SU-DHL-6 (cell line): Measurements from ENCODE around the gene SCAPER.

Source experiments
- H2AFZ ChIP-seq: fragments of 200-600 bp; sonication (generic); 2 replicates; pipeline ENCODE4 v1.6.1; 2014; ENCODE audit warnings: low read depth, mild to moderate bottlenecking, moderate library complexity, mixed read lengths, antibody characterized with exemption, low read length; ENCODE audit not compliant: severe bottlenecking
- H3F3A ChIP-seq: fragments of 200-600 bp; shearing (Covaris generic); 2 replicates; pipeline ENCODE4 v1.6.0; 2016; ENCODE audit warnings: antibody characterized with exemption, mild to moderate bottlenecking; ENCODE audit not compliant: insufficient read depth
- H3K27ac ChIP-seq: fragments of 200-600 bp; sonication (generic); 2 replicates; pipeline ENCODE4 v1.5.1; 2016; ENCODE audit warnings: low read depth, mild to moderate bottlenecking, low read length, moderate library complexity, mixed read lengths
- H3K27me3 ChIP-seq: fragments of 200-600 bp; sonication (generic), shearing (Covaris generic); 2 replicates; pipeline ENCODE4 v1.6.0; 2014; ENCODE audit warnings: mild to moderate bottlenecking, low read length
- H3K36me3 ChIP-seq: fragments of 200-600 bp; sonication (generic); 2 replicates; pipeline ENCODE4 v1.6.1; 2014; ENCODE audit warnings: mild to moderate bottlenecking, low read length, mixed read lengths
- H3K4me2 ChIP-seq: fragments of 300-600, 200-600 bp; shearing (Covaris generic), sonication (generic); 2 replicates; pipeline ENCODE4 v1.6.0; 2014; ENCODE audit warnings: low read length, low read depth, mild to moderate bottlenecking; ENCODE audit not compliant: poor library complexity, severe bottlenecking
- H3K4me3 ChIP-seq: fragments of 200-600 bp; sonication (generic); 2 replicates; pipeline ENCODE4 v1.5.1; 2014; ENCODE audit warnings: antibody characterized with exemption, low read length, mild to moderate bottlenecking, mixed read lengths; ENCODE audit not compliant: insufficient read depth, poor library complexity, severe bottlenecking
- H3K79me2 ChIP-seq: fragments of 200-600 bp; sonication (generic); 2 replicates; pipeline ENCODE4 v1.6.1; 2014; ENCODE audit warnings: mild to moderate bottlenecking, low read length, moderate library complexity; ENCODE audit not compliant: insufficient read depth
- H3K9ac ChIP-seq: fragments of 200-600 bp; sonication (generic); 2 replicates; pipeline ENCODE4 v1.7.0; 2014; ENCODE audit warnings: mild to moderate bottlenecking, low read length
- H3K9me2 ChIP-seq: fragments of 200-600 bp; sonication (generic); replicated peaks from 2 replicates; pipeline ENCODE4 v1.6.1; 2014; ENCODE audit warnings: low read length; ENCODE audit not compliant: insufficient read depth
- H3K9me3 ChIP-seq: fragments of 200-600 bp; sonication (generic); 2 replicates; pipeline ENCODE4 v1.6.1; 2014; ENCODE audit warnings: low read length, mixed read lengths; ENCODE audit not compliant: insufficient read depth
- H4K20me1 ChIP-seq: fragments of 200-600 bp; sonication (generic); 2 replicates; pipeline ENCODE4 v1.6.1; 2014; ENCODE audit warnings: low read depth, mild to moderate bottlenecking, antibody characterized with exemption, low read length, moderate library complexity, mixed read lengths
- CTCF ChIP-seq: fragments of 200-600 bp; sonication (generic); IDR thresholded peaks from one replicate; pipeline ENCODE4 v1.5.1; 2017; ENCODE audit warnings: antibody characterized with exemption, mild to moderate bottlenecking, low read length, moderate library complexity; ENCODE audit not compliant: insufficient read depth, poor library complexity, severe bottlenecking
- EZH2phosphoT487 ChIP-seq: fragments of 200-600 bp; sonication (generic), shearing (Covaris generic); conservative IDR thresholded peaks from 2 replicates; pipeline ENCODE4 v1.6.1; 2018; ENCODE audit warnings: mild to moderate bottlenecking, antibody characterized with exemption, low read length, moderate library complexity, mixed read lengths

SCAPER gene

DNA sequence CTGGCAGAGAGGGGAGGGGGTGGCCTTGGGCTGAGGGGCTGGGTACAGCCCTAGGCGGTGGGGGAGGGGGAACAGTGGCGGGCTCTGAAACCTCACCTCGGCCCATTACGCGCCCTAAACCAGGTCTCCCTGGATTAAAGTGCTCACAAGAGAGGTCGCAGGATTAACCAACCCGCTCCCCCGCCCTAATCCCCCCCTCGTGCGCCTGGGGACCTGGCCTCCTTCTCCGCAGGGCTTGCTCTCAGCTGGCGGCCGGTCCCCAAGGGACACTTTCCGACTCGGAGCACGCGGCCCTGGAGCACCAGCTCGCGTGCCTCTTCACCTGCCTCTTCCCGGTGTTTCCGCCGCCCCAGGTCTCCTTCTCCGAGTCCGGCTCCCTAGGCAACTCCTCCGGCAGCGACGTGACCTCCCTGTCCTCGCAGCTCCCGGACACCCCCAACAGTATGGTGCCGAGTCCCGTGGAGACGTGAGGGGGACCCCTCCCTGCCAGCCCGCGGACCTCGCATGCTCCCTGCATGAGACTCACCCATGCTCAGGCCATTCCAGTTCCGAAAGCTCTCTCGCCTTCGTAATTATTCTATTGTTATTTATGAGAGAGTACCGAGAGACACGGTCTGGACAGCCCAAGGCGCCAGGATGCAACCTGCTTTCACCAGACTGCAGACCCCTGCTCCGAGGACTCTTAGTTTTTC lies 563.6 kb downstream of the SCAPER start:
- Histone ChIP-seq H3K27me3 (no peaks in the 10 kb centered on the region), H3K27ac (no peak overlapping the region), H2AFZ (no peak overlapping the region), H3K4me3 (no peak overlapping the region), H3K9ac (no peak overlapping the region), H3K36me3 (no peaks in the 10 kb centered on the region), H4K20me1 (peaks cover 6% of the 10 kb centered on the region; the same call in 1 of the 2 replicates), H3K4me2 (no peak overlapping the region), H3K9me3 (no peaks in the 10 kb centered on the region), H3K9me2 (no peaks in the 10 kb centered on the region), H3F3A (peaks cover 7% of the 10 kb centered on the region; the same call in 1 of the 2 replicates), H3K79me2 (peaks cover 27% of the 10 kb centered on the region)
- no peak for TF ChIP-seq CTCF
- TF ChIP-seq EZH2phosphoT487, result no peak

- H3K79me2 ChIP-seq, result peaks cover 27% of the 10 kb centered on the region
- no peak overlapping the region for H3K9ac ChIP-seq
- no peaks in the 10 kb centered on the region for H3K27me3 ChIP-seq
- H3K27ac ChIP-seq, result no peak overlapping the region
- no peaks in the 10 kb centered on the region for H3K9me3 ChIP-seq
- peaks cover 11% of the 10 kb centered on the region for H3F3A ChIP-seq
- no peak overlapping the region for H2AFZ ChIP-seq
- H4K20me1 ChIP-seq, result peaks cover 6% of the 10 kb centered on the region; the same call in 1 of the 2 replicates
- H3K36me3 ChIP-seq, result no peaks in the 10 kb centered on the region
- no peaks in the 10 kb centered on the region for H3K9me2 ChIP-seq
- no peak overlapping the region for H3K4me2 ChIP-seq
- no peak for TF ChIP-seq EZH2phosphoT487
- TF ChIP-seq CTCF, result no peak
- H3K4me3 ChIP-seq, result no peak overlapping the region
These were observed 564.3 kb downstream of the SCAPER start for GRCh38 chr15:76340803-76341365.

- H3K9me3 ChIP-seq, result no peaks in the 10 kb centered on the region
- no peak for TF ChIP-seq CTCF
- TF ChIP-seq EZH2phosphoT487, result no peak
- peaks cover 27% of the 10 kb centered on the region for H3K79me2 ChIP-seq
- H3K9me2 ChIP-seq, result no peaks in the 10 kb centered on the region
- peaks cover 17% of the 10 kb centered on the region for H3F3A ChIP-seq
- no peak overlapping the region for H3K4me3 ChIP-seq
- peaks cover 4% of the 10 kb centered on the region; the same call in 1 of the 2 replicates for H4K20me1 ChIP-seq
- H3K36me3 ChIP-seq, result no peaks in the 10 kb centered on the region
- H3K27ac ChIP-seq, result no peak overlapping the region
- H3K4me2 ChIP-seq, result no peak overlapping the region
- H3K27me3 ChIP-seq, result no peaks in the 10 kb centered on the region
- no peak overlapping the region for H2AFZ ChIP-seq
- no peak overlapping the region for H3K9ac ChIP-seq
These were observed 564.8 kb downstream of the SCAPER start for GRCh38 chr15:76340198-76340802.
